Vagina (tissue), 2 donors: ENCODE data around the gene SETDB1.

Source experiments
- CTCF ChIP-seq, 3 experiments: fragments of 450-650 bp in 2 of 3; fragments of 200-600 bp in 1 of 3; sonication (generic) in 1 of 3; IDR thresholded peaks; one replicate each; pipeline ENCODE4 v1.5.1; 2017 to 2019; ENCODE audit warnings: antibody characterized with exemption in 3 of 3, mild to moderate bottlenecking in 2 of 3, moderate library complexity in 2 of 3
- POLR2A ChIP-seq, 2 donors: fragments of 450-650 bp; IDR thresholded peaks; one replicate each; pipeline ENCODE4 v1.6.1; 2017; ENCODE audit warnings: antibody characterized with exemption in 2 of 2, mild to moderate bottlenecking in 2 of 2, moderate library complexity in 2 of 2
- POLR2AphosphoS5 ChIP-seq, 2 donors: sonication (generic); formaldehyde crosslinking; IDR thresholded peaks; one replicate each; pipeline ENCODE4 v1.9.0; 2017; ENCODE audit warnings: antibody characterized with exemption in 2 of 2, mild to moderate bottlenecking in 2 of 2, low read depth in 1 of 2; ENCODE audit not compliant: insufficient read depth in 1 of 2

GRCh38 chr1:150968491-150968890 is 42.3 kb downstream of the SETDB1 start:
- TF ChIP-seq CTCF (IDR thresholded peaks at IDR 0.05): no peak
- TF ChIP-seq POLR2A (IDR thresholded peaks at IDR 0.05): no peak
- TF ChIP-seq POLR2AphosphoS5 (IDR thresholded peaks at IDR 0.05; ENCODE audit: insufficient read depth in 1 of 2, low read depth in 1 of 2): no peak
